HuH-7.5 (cell line): ENCODE measurements around the gene CLSTN2.

Source experiments
- DNase-seq: peaks from one replicate; pipeline ENCODE4 v3.0.0; 2011; ENCODE audit warnings: low spot score

CLSTN2 gene

DNA sequence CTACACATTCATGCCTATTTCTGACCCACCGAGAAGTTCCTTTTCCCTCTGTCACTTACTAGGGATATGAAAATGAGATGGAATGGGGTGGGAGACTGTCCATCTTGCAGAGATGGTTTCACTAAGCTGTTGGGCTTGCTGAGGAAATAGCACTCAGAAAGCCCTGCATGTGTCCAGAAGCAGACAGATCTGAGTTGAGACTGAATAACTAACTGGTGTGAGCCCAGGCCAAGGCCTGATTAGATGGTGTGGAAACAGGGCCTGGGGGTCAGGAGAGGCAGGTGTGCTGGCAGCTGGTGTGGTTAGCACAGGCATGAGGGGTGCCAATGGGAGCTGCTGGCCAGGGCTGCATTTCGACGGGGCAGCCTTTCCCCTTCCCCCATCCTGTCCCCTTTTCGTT lies 72.1 kb downstream of the CLSTN2 start:
- DNase-seq = no peak

DNA sequence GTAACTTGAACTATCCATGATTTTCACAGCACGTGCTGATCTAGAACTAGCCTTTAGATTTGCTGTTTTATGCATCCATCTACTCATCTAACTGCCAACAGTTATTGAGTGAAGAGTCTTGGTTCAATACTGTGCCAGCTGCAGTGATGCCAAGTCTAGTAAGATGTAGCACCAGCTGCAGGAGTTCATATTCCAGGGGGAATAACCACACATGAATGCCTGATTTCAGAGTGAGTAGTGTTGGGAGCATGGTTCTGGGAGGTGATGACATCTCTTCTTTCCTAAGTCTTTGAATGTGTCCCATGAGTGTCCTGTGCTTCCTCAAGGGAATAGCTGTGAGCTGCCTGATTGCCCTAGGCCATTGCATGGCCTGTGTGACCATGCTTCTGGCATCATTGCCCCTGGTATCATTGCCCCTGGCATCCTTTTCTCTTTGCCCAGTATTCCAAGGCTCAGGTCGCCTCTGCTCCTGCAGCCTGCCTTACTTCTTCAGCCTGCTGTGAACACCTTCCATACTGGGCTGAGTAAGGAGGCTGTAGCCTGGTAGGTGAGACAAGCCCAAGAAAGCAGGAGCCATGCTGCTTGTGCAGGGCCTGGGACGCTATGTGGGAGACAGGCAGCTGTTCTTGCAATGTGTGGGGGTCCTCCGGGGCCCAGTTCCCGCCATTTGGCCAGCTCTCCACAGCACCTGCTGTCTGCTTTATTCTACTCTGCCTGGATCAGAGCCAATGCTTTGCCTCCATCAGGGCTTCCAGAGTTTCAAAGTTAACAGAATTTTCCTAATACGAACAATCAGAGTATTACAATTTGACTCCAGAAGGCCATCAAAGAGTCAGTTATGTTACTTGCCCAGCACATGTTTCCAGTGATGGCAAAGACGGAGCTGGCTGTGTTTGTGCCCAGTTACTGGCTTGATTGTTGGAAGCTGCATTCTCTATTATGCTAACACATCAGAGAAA lies 73.2 kb downstream of the CLSTN2 start:
- no peak for DNase-seq

DNA sequence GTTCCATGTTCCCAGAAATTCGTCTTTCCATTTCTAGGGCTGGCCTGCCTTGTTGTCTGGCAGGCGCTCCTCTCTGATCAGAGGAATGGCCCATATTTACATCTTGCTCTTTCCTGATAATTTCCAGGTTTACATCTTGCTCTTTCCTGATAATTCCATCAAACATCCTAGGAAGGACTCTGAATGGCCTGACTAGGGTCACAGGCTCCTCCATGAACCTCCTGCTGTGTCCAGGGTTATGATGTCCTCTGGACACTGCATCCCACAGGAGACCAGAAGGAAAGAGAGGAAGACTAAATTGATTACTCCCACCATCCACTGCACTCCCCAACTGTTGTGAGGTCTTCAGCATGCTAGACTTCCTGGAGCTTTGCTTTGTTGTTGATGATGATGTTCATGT lies 75.4 kb downstream of the CLSTN2 start:
- DNase-seq = no peak

DNA sequence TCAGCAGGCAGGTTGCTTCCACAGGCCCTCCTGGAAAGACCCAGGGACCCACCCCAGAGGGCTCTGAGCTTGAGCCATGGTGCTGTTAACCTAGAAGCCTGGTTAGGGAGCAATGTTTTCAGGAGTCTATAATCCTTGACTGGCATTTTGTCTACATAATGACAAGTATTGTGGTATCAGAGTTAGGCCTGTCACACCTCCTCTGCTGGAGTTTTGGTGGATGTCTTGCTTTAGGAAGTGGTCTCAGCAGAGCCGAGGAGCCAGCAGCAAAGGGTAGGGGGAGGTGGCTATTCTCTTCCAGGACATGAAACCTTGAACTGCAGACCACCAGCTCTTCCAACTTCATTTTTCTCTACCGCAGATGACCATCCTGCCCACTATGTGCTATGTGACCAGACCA lies 76.1 kb downstream of the CLSTN2 start:
- no peak for DNase-seq

DNA sequence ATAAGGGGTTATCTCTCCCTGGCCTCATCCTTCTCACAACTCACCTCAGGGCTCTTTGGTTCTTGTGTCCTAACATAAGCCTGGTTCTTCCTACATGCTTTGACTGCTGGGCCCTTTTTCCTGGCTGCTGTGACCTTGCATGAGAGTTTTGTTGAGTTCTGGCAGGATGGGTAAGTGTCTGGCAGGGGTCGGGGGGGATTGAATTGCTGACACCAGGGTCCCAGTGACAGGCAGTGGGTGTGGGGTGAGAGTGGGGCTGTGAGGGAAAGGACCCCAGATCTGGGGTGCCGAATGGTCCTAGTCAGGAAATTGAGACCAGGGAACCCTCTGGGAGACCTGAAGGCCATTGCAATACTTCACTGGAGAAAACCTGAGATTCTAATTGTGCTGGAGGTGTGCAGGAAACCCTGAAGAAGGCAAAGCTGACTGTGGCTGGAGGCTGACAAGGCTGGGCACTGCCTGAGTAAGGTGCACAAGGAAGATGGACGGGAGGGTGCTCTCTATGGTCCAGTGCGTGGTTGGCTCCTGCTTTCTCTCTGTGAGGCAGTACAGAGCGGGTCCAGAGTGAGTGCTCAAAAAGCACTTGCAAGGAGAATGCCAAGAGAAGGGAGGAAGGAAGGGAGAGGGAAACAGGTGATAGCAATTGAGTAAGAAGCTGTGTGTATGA lies 76.8 kb downstream of the CLSTN2 start:
- no peak for DNase-seq

DNA sequence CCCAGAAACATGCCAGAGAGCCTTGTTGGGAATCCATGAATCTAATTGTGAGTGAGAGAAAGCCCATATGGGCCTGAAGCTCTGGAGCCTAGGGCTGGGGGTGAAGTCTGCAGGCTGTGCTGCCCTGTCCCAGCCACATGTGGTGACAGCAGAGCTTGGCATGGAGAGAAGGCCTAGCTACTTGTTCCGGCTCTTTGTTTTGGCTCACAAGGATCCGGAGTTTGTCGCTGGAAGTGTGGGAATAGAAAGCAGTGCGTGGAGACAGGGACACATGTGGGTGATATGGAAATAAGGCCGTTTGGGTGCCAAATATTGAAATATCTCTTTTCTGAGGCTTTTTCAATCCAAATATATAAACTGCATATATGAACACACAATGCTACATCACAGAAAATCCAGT lies 78.2 kb downstream of the CLSTN2 start:
- no peak for DNase-seq

DNA sequence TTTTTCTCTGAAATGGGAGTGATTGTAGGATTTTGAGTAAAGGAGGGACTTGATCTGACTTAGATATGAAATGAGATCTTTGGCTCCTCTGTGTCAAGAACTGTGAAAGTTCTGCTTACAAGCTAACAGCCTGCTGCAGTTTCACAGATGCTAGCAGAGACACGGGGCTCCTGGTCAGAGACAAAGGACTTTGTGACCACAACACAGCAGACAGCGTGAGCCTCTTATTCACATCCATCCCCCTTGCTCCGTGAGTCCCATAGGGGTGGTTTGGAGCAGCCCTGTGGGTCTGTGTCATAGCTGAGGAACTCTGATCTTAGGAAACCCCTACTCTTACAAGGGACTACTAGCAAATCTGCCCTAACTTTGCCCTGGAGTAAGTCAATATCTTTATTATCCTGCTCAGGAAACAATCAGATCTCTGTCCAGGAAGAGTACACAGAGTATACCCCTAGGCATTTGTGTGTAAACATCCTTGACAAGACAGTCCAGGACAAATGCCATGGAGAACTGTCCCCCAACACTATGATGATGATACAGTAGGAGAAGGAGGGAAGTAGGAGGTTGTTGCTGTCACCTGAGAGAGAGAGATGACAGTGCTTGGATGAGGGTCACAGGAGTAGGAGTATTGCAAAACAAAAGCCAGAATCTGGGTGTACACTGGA lies 80.0 kb downstream of the CLSTN2 start:
- DNase-seq = no peak

DNA sequence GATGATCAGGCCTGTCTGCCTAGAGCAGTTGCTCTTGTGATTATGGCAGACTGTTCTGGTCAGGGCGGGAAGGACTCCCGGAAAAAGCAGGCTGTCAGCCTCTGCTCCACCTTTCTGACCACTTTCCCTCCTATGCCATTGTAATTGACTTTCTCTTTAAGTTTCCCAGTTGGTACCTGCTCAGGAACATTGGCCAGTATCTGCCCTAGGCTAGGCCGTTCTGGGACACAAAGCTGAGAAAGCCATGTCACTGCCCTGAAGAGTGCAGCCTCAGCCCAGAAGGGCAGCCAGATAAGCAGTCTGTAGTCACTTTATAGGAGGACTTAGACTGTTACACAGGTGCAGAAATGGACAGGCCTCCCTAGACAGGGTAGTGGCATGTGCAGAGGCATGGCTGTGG lies 80.8 kb downstream of the CLSTN2 start:
- DNase-seq = no peak

DNA sequence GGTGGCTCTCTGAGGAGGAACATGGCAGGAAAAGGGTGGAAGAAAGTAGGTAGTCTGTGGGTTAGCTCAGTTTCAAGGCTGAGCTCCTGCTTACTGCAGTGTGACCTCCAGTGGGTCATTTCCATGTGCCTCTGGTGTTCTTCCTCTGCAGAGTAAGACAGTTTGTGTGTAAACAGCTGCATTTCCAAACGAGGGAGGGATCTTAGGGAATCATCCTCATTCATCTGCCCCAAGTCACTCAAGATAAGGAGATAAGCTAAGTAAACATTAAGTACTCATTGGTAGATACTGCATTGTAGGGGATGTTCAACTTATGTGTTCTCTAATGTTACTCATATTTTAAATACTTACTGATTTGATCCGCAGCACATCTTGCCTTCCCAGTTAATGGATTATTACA lies 83.6 kb downstream of the CLSTN2 start:
- no peak for DNase-seq

DNA sequence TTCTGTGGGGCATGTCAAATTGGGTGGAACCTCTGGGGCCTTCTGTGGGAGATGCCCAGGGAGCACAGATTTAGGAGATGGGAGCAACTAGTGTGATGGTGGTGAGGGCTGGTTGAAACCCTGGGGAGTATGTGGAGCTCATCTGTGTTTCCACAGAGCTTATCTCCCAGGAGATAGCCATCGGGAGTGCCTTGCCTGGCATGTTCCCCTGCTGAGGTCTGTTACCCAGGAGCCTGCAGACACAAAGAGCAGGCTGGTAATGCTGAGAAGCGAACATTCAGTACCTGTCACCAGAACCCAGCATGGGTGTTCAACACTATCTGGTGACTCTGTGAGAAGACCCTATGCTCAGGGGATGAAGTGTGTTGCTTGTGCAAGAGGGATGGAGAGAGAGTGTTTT lies 85.0 kb downstream of the CLSTN2 start:
- DNase-seq = no peak

DNA sequence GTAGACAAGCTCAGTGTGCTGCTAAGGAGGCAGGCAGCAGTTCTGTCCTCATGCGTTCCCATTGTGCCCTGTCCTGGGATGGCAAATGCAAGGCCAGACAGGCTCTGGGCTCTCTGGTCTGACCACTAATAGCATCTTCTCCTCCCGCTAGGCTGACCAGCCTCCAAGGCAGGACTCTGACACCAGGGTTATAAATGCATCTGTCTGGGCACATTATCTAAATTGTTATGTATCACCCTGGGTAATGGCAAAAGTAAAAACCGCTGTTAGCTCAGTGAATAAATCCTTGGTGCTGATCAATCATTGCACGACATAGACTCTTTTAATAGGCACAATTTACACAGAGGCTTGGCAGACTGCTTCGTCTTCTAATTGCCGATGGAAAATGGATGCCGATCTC lies 85.6 kb downstream of the CLSTN2 start:
- DNase-seq = no peak

DNA sequence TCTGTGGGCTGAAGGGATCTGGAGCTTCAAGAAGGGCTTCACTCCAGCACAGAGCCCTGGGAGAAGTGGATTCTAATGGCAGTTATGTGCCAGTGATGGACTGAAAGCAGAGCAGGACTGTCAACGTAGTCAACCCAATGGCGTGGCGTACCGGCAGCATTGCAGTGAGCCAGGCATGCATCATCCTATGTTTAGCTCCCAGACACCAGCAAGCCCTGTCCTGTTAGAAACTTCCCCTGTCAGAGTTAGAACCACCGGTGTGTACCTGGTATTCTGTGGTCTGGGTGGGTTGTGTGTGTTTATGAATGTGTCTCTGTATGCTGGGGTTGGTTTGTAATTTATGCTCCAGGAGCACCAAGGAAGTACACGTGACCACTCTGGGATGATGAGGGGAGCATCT lies 86.3 kb downstream of the CLSTN2 start:
- no peak for DNase-seq

DNA sequence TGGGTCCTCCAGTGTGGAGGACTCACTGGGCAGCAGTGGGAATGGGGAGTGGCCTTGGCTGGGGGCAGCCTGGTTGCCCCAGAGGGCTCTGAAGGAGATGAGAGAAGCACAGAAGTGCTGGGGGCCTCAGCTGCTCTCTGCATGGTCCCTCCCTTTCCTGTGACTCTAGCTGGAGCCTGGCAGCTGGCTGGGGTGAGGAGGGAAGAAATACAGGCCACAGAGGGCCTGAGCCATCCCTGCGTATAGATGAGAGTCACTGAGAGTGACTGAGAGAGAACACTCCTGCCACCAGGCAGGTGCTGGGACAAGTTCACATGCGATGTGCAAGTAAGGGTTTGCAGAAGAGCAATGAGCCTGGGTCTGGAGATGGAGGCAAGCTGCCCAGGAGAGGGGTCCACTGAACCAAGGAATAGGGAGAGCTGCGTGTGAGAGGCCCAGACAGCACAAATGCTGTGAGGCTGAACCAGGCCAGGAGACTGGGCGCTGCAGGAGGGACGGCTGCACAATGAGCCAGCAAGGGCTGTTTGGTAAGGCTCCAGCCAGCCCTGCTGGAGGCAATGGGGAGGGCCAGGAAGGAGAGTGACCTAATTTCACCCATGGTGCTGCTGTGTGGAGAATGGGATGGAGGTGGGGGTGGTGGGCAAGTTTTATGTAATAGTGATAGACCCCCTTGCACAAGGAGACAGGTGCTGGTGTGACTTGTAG lies 87.2 kb downstream of the CLSTN2 start:
- DNase-seq = no peak

DNA sequence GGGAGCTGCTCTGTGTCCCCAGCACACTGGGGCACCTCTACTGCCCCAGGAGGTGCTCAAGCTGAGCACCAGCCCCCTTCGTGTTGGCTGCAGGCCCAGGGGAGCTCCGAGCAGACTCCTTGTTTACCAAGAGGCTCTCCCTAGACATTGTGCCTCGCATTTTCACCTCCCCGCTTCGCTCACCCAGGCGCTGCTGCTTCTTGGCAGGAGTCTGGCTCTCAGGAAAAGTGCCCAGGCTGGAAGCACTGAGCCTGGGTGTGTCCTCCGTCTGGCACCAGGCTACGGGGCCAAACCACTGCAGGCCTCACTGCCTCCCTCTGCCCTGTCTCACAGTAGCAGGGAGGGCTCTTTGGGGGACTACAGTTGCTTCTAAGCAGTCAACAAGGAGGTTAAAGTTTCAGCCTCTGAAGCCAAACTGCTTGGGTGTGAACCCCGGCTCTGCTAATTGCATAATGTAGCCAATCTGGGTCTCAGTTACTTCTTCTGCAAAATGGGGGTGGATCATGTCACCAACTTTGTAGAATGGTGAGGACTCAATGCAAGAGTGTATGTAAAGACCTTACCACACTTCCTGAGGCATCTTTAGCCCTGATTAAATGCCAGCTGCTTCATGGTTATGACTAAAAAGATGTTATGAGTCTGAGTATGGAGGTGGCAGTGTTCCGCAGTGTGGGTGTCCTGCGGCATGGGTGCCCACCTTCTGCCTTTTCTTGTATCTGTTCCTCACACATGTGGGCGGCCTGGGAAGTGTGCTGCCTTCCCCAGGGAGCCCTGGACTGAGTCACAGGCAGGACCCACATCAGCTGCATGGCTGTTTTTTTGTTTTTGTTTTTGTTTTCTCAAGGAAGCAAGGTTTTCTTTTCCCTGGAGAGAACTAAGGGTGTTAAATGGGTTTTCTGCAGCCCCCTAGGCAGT lies 88.9 kb downstream of the CLSTN2 start:
- DNase-seq = no peak

DNA sequence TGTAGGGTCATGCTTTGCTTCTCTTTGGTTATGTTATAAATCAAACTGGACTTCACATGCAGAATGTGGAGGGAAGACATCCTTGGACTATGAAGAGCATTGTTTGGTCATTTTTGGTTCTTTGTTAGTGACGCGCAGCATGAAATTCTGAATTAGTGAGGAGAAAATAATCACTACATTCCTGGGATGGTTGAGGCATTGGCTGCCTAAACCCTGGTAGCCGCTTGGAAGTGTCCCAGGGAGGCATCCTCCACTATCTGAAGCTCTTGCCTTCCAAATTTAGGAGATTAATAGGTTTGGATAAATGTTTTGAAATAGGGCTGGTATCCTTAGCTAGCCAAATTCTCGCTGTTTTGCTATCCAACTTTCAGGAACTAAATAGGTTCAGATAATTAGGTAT lies 96.2 kb downstream of the CLSTN2 start:
- DNase-seq = no peak

DNA sequence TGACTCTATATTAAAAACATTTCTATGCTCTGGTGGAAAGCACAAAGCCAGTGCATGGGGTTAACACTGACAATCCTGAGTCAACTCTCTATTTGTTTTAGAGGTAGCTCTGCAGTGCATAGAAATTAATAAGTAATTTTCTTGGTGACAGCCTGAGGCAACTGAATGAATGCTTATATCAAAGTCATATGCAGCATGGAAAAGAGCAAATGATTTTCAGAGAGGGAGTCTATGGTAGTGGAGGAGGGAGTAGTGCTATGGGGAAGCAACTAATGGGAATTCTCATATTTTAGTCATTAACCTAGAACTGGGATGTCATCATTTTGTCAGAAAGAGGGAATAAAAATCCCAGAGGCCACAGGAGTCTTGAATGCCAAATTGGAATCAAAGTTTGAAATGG lies 99.1 kb downstream of the CLSTN2 start:
- no peak for DNase-seq

DNA sequence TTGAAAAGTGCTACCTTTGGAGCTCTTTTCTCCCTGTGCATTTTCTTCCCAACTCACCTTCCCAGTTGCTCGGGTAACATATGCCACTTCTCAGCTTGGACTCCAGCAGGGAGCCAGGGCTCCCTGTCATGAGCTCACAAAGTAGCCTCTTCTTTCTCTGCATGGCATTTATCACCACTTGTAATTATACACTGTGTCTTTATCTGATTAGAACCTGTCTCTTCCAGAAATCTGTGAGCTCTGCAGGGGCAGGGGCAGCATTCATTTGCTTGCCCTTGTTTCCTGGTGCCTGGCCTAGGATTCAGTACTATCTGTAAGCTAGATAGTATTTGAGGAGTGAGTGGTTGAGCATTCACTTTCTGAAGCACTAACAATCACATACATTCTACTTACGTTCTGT lies 100.9 kb downstream of the CLSTN2 start:
- DNase-seq = no peak

DNA sequence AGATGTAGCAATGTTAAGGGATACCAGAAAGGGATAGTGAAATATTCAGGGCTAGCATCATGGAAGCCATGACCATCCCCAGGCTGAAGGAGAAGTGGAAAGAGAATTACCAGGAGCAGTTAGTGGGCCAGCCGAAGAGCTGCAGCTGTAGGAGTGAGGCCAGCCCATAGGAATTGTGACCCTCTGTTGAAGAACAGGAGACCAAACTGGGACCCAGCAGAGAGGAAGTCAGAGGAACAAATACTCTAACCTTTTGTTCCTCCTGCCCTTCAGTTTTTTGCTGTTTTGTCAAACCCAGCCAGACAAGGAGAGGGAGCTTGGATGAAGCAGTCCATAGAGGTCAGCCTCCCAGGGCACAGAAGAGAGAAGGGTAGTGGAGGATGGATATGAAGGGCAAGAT lies 115.4 kb downstream of the CLSTN2 start:
- no peak for DNase-seq

DNA sequence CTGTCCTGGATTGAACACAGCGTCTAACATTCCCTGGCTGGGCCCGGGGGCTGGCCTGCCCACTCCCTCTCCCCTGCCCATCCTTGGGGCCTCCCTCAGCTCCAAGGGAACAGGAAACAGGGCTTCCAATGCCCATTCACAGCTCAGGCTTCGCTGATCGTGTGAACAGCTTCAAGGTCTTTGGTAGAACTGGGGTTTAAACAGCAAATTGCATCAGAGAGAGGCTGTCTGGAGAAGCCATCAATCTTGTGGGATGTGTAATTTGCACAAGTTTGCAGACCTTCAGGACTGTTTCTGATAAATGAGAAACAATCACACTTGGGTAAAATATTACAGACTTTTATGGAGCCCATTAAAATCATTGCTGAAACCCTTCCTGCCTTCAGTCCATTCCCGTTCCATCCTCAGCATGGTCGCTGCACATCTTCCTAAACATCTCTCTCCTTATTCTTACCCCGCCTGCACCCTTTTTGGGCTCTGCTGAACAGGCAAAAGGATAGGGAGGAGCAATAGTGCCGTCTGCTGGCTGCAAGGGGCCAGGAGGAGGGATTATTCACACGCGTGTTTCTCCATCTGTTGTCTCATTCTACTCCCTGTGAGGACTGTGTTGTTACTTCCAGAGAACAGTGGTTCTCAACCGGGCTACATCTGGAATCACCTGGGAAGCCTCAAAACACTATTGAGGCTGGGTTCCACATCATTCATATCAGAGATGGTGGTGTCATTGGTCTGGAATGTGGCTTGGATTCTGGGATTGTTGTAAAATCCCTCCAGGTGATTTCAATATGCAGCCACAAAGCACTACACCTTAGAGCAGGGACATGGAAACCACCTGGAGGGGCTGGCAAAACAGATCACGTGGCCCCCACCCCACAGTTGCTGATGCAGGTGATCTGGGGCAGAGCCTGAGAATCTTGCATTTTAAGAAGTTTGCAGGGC lies 116.3 kb downstream of the CLSTN2 start:
- DNase-seq = no peak
